ENCODE measurements around the gene RAP2B.

- TF ChIP-seq ZNF296 (CRISPR knock-in tag; conservative IDR thresholded peaks at IDR 0.05) (no peak), GATA4 (IDR thresholded peaks at IDR 0.05; ENCODE audit: borderline replicate concordance, low read depth) (no peak), ZNF17 (CRISPR knock-in tag; IDR thresholded peaks at IDR 0.05) (no peak), ZNF354B (CRISPR knock-in tag; IDR thresholded peaks at IDR 0.05) (no peak), HDAC6 (IDR thresholded peaks at IDR 0.05; ENCODE audit: low read depth, low read length) (no peak)
These were observed 46.7 kb upstream of the RAP2B start for GRCh38 chr3:153115326-153115725.
